HG02870 (cell line): Measurements from ENCODE around the gene MAP4.

Experiments used
- ATAC-seq: cut with Tn5 transposase; IDR thresholded peaks from one replicate; pipeline ENCODE4 v1.9.1; 2021; ENCODE audit warnings: mild to moderate bottlenecking, moderate library complexity; ENCODE audit not compliant: unreplicated experiment

MAP4 gene

GRCh38 chr3:47870702-47871260 is 145.4 kb downstream of the MAP4 start:
- no peak for ATAC-seq

- no peak for ATAC-seq
These were observed 146.1 kb downstream of the MAP4 start for GRCh38 chr3:47870156-47870555.

- no peak for ATAC-seq
These were observed 147.9 kb downstream of the MAP4 start for GRCh38 chr3:47868306-47868705.

GRCh38 chr3:47867451-47868044 is 148.7 kb downstream of the MAP4 start:
- no peak for ATAC-seq

- no peak for ATAC-seq
These were observed 151.0 kb downstream of the MAP4 start for GRCh38 chr3:47865192-47865591.

GRCh38 chr3:47863391-47864128 is 152.7 kb downstream of the MAP4 start:
- ATAC-seq = no peak

- ATAC-seq = no peak
These were observed 156.1 kb downstream of the MAP4 start for GRCh38 chr3:47859956-47860605.

- no peak for ATAC-seq
These were observed 159.1 kb downstream of the MAP4 start for GRCh38 chr3:47857151-47857550.

GRCh38 chr3:47856669-47857068 is 159.5 kb downstream of the MAP4 start:
- no peak for ATAC-seq

- no peak for ATAC-seq
These were observed 160.5 kb downstream of the MAP4 start for GRCh38 chr3:47855461-47856383.

- ATAC-seq = no peak
These were observed 161.3 kb downstream of the MAP4 start for GRCh38 chr3:47854720-47855455.

- ATAC-seq = no peak
These were observed 161.9 kb downstream of the MAP4 start for GRCh38 chr3:47854267-47854666.

GRCh38 chr3:47852604-47853602 is 163.3 kb downstream of the MAP4 start:
- no peak for ATAC-seq

- ATAC-seq = no peak
These were observed 164.2 kb downstream of the MAP4 start for GRCh38 chr3:47851888-47852603.

GRCh38 chr3:47850564-47851410 is 165.4 kb downstream of the MAP4 start:
- no peak for ATAC-seq

GRCh38 chr3:47849699-47850563 is 166.3 kb downstream of the MAP4 start:
- ATAC-seq = no peak
